ENCODE data around the gene CYP26C1. TPM values are rescaled to one million over a fixed set of nuclear protein-coding genes. Genes with fewer than 3 reads are reported as not detected.

Gene CYP26C1
- total and polyA plus RNA-seq, 7 experiments from 2014 or later, result 0.10 to 0.38 (median 0.27) TPM; not detected in 2

- H3K36me3 Mint-ChIP-seq, result peaks cover 0 to 38% (median 22%) of the 10 kb centered on the region in 5 donors
- H3K4me1 Mint-ChIP-seq, result no peaks in the 10 kb centered on the region
- no peak for DNase-seq
- H3K4me3 Mint-ChIP-seq, result no peak overlapping the region
- Histone ChIP-seq H3K4me3 (ENCODE audit: low read length) (no peak overlapping the region), H3K27me3 (ENCODE audit: control insufficient read depth in 2 of 2, insufficient read depth in 2 of 2, low read length in 2 of 2) (no peaks in the 10 kb centered on the region), H3K36me3 (ENCODE audit: control insufficient read depth in 2 of 3, insufficient read depth in 3 of 3, low read length in 3 of 3) (peaks cover 0 to 4% (median 0%) of the 10 kb centered on the region in 3 experiments), H3K27ac (ENCODE audit: low read depth, low read length) (no peak overlapping the region), H3K9me3 (ENCODE audit: control insufficient read depth in 2 of 3, low read length in 3 of 3) (no peaks in the 10 kb centered on the region), H3K4me1 (ENCODE audit: control insufficient read depth in 2 of 2, insufficient read depth in 2 of 2, low read length in 2 of 2) (no peaks in the 10 kb centered on the region)
- intact Hi-C loops (cut with micrococcal nuclease), result no loop called here
- ATAC-seq, result no peak
- H3K27ac Mint-ChIP-seq, result no peak overlapping the region
- POLR2A ChIA-PET, result no interaction called here
- no peaks in the 10 kb centered on the region for H3K9me3 Mint-ChIP-seq
- CTCF ChIA-PET, result no interaction called here
- H3K27me3 Mint-ChIP-seq, result no peaks in the 10 kb centered on the region
Measured at GRCh38 chr10:93030409-93030808, 30.2 kb upstream of the CYP26C1 start.

- intact Hi-C loops (cut with micrococcal nuclease), result no loop called here
- Histone ChIP-seq H3K27me3 (ENCODE audit: control insufficient read depth in 2 of 2, insufficient read depth in 2 of 2, low read length in 2 of 2) (no peaks in the 10 kb centered on the region), H3K9me3 (ENCODE audit: control insufficient read depth in 2 of 3, low read length in 3 of 3) (no peaks in the 10 kb centered on the region), H3K36me3 (ENCODE audit: control insufficient read depth in 2 of 3, insufficient read depth in 3 of 3, low read length in 3 of 3) (no peaks in the 10 kb centered on the region), H3K4me1 (ENCODE audit: control insufficient read depth in 2 of 2, insufficient read depth in 2 of 2, low read length in 2 of 2) (no peaks in the 10 kb centered on the region), H3K4me3 (ENCODE audit: low read length) (no peak overlapping the region), H3K27ac (ENCODE audit: low read depth, low read length) (no peak overlapping the region)
- Mint-ChIP-seq H3K27ac (no peak overlapping the region), H3K36me3 (peaks cover 0 to 24% (median 11%) of the 10 kb centered on the region in 5 donors), H3K4me1 (no peaks in the 10 kb centered on the region), H3K4me3 (no peak overlapping the region), H3K9me3 (no peaks in the 10 kb centered on the region), H3K27me3 (no peaks in the 10 kb centered on the region)
- DNase-seq (no peak), ATAC-seq (no peak)
- ChIA-PET CTCF (no interaction called here), POLR2A (no interaction called here)
Measured at GRCh38 chr10:93032105-93032808, 28.3 kb upstream of the CYP26C1 start.

GRCh38 chr10:93032809-93033137 lies 27.8 kb upstream of the CYP26C1 start:
- H3K4me1 Mint-ChIP-seq, result no peaks in the 10 kb centered on the region
- H3K4me3 Mint-ChIP-seq, result no peak overlapping the region
- DNase-seq (no peak), ATAC-seq (no peak)
- Histone ChIP-seq H3K27ac (ENCODE audit: low read depth, low read length) (no peak overlapping the region), H3K27me3 (ENCODE audit: control insufficient read depth in 2 of 2, insufficient read depth in 2 of 2, low read length in 2 of 2) (no peaks in the 10 kb centered on the region), H3K4me1 (ENCODE audit: control insufficient read depth in 2 of 2, insufficient read depth in 2 of 2, low read length in 2 of 2) (no peaks in the 10 kb centered on the region), H3K9me3 (ENCODE audit: control insufficient read depth in 2 of 3, low read length in 3 of 3) (no peaks in the 10 kb centered on the region), H3K36me3 (ENCODE audit: control insufficient read depth in 2 of 3, insufficient read depth in 3 of 3, low read length in 3 of 3) (no peaks in the 10 kb centered on the region), H3K4me3 (ENCODE audit: low read length) (no peak overlapping the region)
- intact Hi-C loops (cut with micrococcal nuclease), result no loop called here
- H3K9me3 Mint-ChIP-seq, result no peaks in the 10 kb centered on the region
- peaks cover 0 to 19% (median 6%) of the 10 kb centered on the region in 5 donors for H3K36me3 Mint-ChIP-seq
- H3K27me3 Mint-ChIP-seq, result no peaks in the 10 kb centered on the region
- ChIA-PET CTCF (no interaction called here), POLR2A (no interaction called here)
- H3K27ac Mint-ChIP-seq, result no peak overlapping the region

- Histone ChIP-seq H3K36me3 (ENCODE audit: control insufficient read depth in 2 of 3, insufficient read depth in 3 of 3, low read length in 3 of 3) (no peaks in the 10 kb centered on the region), H3K4me3 (ENCODE audit: low read length) (no peak overlapping the region), H3K27ac (ENCODE audit: low read depth, low read length) (no peak overlapping the region), H3K4me1 (ENCODE audit: control insufficient read depth in 2 of 2, insufficient read depth in 2 of 2, low read length in 2 of 2) (no peaks in the 10 kb centered on the region), H3K27me3 (ENCODE audit: control insufficient read depth in 2 of 2, insufficient read depth in 2 of 2, low read length in 2 of 2) (no peaks in the 10 kb centered on the region), H3K9me3 (ENCODE audit: control insufficient read depth in 2 of 3, low read length in 3 of 3) (no peaks in the 10 kb centered on the region)
- Mint-ChIP-seq H3K36me3 (peaks cover 0 to 17% (median 6%) of the 10 kb centered on the region in 5 donors), H3K27me3 (no peaks in the 10 kb centered on the region), H3K9me3 (no peaks in the 10 kb centered on the region), H3K4me1 (no peaks in the 10 kb centered on the region), H3K4me3 (no peak overlapping the region), H3K27ac (no peak overlapping the region)
- ChIA-PET POLR2A (no interaction called here), CTCF (no interaction called here)
- intact Hi-C loops (cut with micrococcal nuclease), result no loop called here
- no peak for ATAC-seq
- DNase-seq, result no peak
Measured at GRCh38 chr10:93034426-93034825, 26.2 kb upstream of the CYP26C1 start.

- peaks cover 0 to 5% (median 0%) of the 10 kb centered on the region in 7 donors for H3K4me1 Mint-ChIP-seq
Measured at GRCh38 chr10:93039110-93039509, 21.5 kb upstream of the CYP26C1 start.

GRCh38 chr10:93039721-93040120 lies 20.9 kb upstream of the CYP26C1 start:
- Mint-ChIP-seq H3K36me3 (peaks cover 0 to 32% (median 14%) of the 10 kb centered on the region in 5 donors), H3K27me3 (no peaks in the 10 kb centered on the region), H3K4me3 (no peak overlapping the region), H3K4me1 (peaks cover 0 to 5% (median 0%) of the 10 kb centered on the region in 7 donors), H3K27ac (peak overlapping the region in 1 of 9 donors; percentile 0), H3K9me3 (no peaks in the 10 kb centered on the region)
- intact Hi-C loops (cut with micrococcal nuclease), result loop anchor here in 1 of 2 donors (5.0 kb wide), 1 partner anchor 37 kb away; no protein-coding TSS in a partner anchor
- H3K4me3 ChIP-seq (ENCODE audit: low read length), result no peak overlapping the region
- POLR2A ChIA-PET, result no interaction called here
- H3K9me3 ChIP-seq (ENCODE audit: control insufficient read depth in 2 of 3, low read length in 3 of 3), result no peaks in the 10 kb centered on the region
- DNase-seq (no peak), ATAC-seq (no peak)
- CTCF ChIA-PET, result no interaction called here
- no peaks in the 10 kb centered on the region for H3K4me1 ChIP-seq (ENCODE audit: control insufficient read depth in 2 of 2, insufficient read depth in 2 of 2, low read length in 2 of 2)
- no peaks in the 10 kb centered on the region for H3K27me3 ChIP-seq (ENCODE audit: control insufficient read depth in 2 of 2, insufficient read depth in 2 of 2, low read length in 2 of 2)
- H3K36me3 ChIP-seq (ENCODE audit: control insufficient read depth in 2 of 3, insufficient read depth in 3 of 3, low read length in 3 of 3), result no peaks in the 10 kb centered on the region
- no peak overlapping the region for H3K27ac ChIP-seq (ENCODE audit: low read depth, low read length)

More at GRCh38 chr10:93039110-93039509, 21.5 kb upstream of the CYP26C1 start:
- Histone ChIP-seq H3K27ac (ENCODE audit: low read depth, low read length) (no peak overlapping the region), H3K4me1 (ENCODE audit: control insufficient read depth in 2 of 2, insufficient read depth in 2 of 2, low read length in 2 of 2) (no peaks in the 10 kb centered on the region), H3K9me3 (ENCODE audit: control insufficient read depth in 2 of 3, low read length in 3 of 3) (no peaks in the 10 kb centered on the region), H3K36me3 (ENCODE audit: control insufficient read depth in 2 of 3, insufficient read depth in 3 of 3, low read length in 3 of 3) (no peaks in the 10 kb centered on the region), H3K27me3 (ENCODE audit: control insufficient read depth in 2 of 2, insufficient read depth in 2 of 2, low read length in 2 of 2) (no peaks in the 10 kb centered on the region), H3K4me3 (ENCODE audit: low read length) (no peak overlapping the region)
- no peaks in the 10 kb centered on the region for H3K27me3 Mint-ChIP-seq
- H3K36me3 Mint-ChIP-seq, result peaks cover 0 to 32% (median 14%) of the 10 kb centered on the region in 5 donors
- ChIA-PET CTCF (interaction anchor here (0.7 kb wide), 1 partner anchor 1345 kb away, joined by 3 read pairs; no protein-coding TSS in a partner anchor), POLR2A (no interaction called here)
- intact Hi-C loops (cut with micrococcal nuclease), result loop anchor here in 1 of 2 donors (5.0 kb wide), 1 partner anchor 37 kb away; no protein-coding TSS in a partner anchor
- no peaks in the 10 kb centered on the region for H3K9me3 Mint-ChIP-seq
- H3K4me3 Mint-ChIP-seq, result no peak overlapping the region
- DNase-seq (no peak), ATAC-seq (no peak)
- H3K27ac Mint-ChIP-seq, result no peak overlapping the region

- DNase-seq, result no peak
- H3K27me3 ChIP-seq (ENCODE audit: control insufficient read depth in 2 of 2, insufficient read depth in 2 of 2, low read length in 2 of 2), result no peaks in the 10 kb centered on the region
- intact Hi-C loops (cut with micrococcal nuclease), result no loop called here
- POLR2A ChIA-PET, result no interaction called here
- ATAC-seq, result no peak
- H3K27ac ChIP-seq (ENCODE audit: low read depth, low read length), result no peak overlapping the region
- no peaks in the 10 kb centered on the region for H3K4me1 ChIP-seq (ENCODE audit: control insufficient read depth in 2 of 2, insufficient read depth in 2 of 2, low read length in 2 of 2)
- H3K27ac Mint-ChIP-seq, result no peak overlapping the region
- H3K36me3 ChIP-seq (ENCODE audit: control insufficient read depth in 2 of 3, insufficient read depth in 3 of 3, low read length in 3 of 3), result peaks cover 0 to 5% (median 0%) of the 10 kb centered on the region in 3 experiments
- no peaks in the 10 kb centered on the region for H3K9me3 ChIP-seq (ENCODE audit: control insufficient read depth in 2 of 3, low read length in 3 of 3)
- peaks cover 0 to 8% (median 0%) of the 10 kb centered on the region in 7 donors for H3K4me1 Mint-ChIP-seq
- H3K9me3 Mint-ChIP-seq, result no peaks in the 10 kb centered on the region
- no peak overlapping the region for H3K4me3 ChIP-seq (ENCODE audit: low read length)
- H3K27me3 Mint-ChIP-seq, result peaks cover 4 to 5% (median 5%) of the 10 kb centered on the region in 5 donors
- no peak overlapping the region for H3K4me3 Mint-ChIP-seq
- CTCF ChIA-PET, result no interaction called here
- H3K36me3 Mint-ChIP-seq, result peaks cover 1 to 44% (median 30%) of the 10 kb centered on the region in 5 donors
Measured at GRCh38 chr10:93054486-93054885, 6.1 kb upstream of the CYP26C1 start.

Data from naive thymus-derived CD4-positive, alpha-beta T cell (primary cell).